Liver (tissue), 3 donors: Measurements from ENCODE around the gene PHYKPL.

ENCODE experiments used
- EGR1 ChIP-seq, 2 donors: IDR thresholded peaks; 2 replicates each; pipeline ENCODE4 v1.6.1; 2016 to 2018; ENCODE audit warnings: antibody characterized with exemption in 2 of 2, low read depth in 2 of 2
- GABPA ChIP-seq, 2 donors: IDR thresholded peaks in 1 of 2; conservative IDR thresholded peaks in 1 of 2; 2 replicates each; pipeline ENCODE4 v1.6.1; 2016; ENCODE audit warnings: antibody characterized with exemption in 2 of 2, mild to moderate bottlenecking in 1 of 2, moderate library complexity in 1 of 2
- JUND ChIP-seq, 2 donors: IDR thresholded peaks; 2 replicates each; pipeline ENCODE4 v1.6.1; 2016; ENCODE audit warnings: antibody characterized with exemption in 2 of 2
- NR2F2 ChIP-seq: IDR thresholded peaks from 2 replicates; pipeline ENCODE4 v1.6.1; 2016; ENCODE audit warnings: antibody characterized with exemption
- RAD21 ChIP-seq, 2 donors: IDR thresholded peaks; 2 replicates each; pipeline ENCODE4 v1.6.1; 2016; ENCODE audit warnings: antibody characterized with exemption in 2 of 2, mild to moderate bottlenecking in 2 of 2
- SP1 ChIP-seq: IDR thresholded peaks from 2 replicates; pipeline ENCODE4 v1.6.1; 2018; ENCODE audit warnings: antibody characterized with exemption, mild to moderate bottlenecking
- TAF1 ChIP-seq: conservative IDR thresholded peaks from 2 replicates; pipeline ENCODE4 v1.6.1; 2016; ENCODE audit warnings: antibody characterized with exemption, mild to moderate bottlenecking
- YY1 ChIP-seq: IDR thresholded peaks from 2 replicates; pipeline ENCODE4 v1.6.1; 2016; ENCODE audit warnings: antibody characterized with exemption, mild to moderate bottlenecking
- TF ChIP-seq, protein P1 (sequence below): IDR thresholded peaks from 2 replicates; pipeline ENCODE4 v1.6.1; 2016; ENCODE audit warnings: antibody characterized with exemption
- TF ChIP-seq, protein P2 (sequence below): fragments of 150-350 bp; IDR thresholded peaks from 2 replicates; pipeline ENCODE4 v1.5.1; 2017; ENCODE audit warnings: improper control_type of control experiment, low read depth, low read length; ENCODE audit not compliant: missing input control
- TF ChIP-seq, protein P3 (sequence below): IDR thresholded peaks from 2 replicates; pipeline ENCODE4 v1.6.1; 2016; ENCODE audit warnings: antibody characterized with exemption
- TF ChIP-seq, protein P4 (sequence below): IDR thresholded peaks from 2 replicates; pipeline ENCODE4 v1.6.1; 2016; ENCODE audit warnings: antibody characterized with exemption
- TF ChIP-seq, protein P5 (sequence below): IDR thresholded peaks from 2 replicates; pipeline ENCODE4 v1.6.1; 2016; ENCODE audit warnings: antibody characterized with exemption, mild to moderate bottlenecking
- donor health status: healthy.
- donor health status: healthy.

DNA sequence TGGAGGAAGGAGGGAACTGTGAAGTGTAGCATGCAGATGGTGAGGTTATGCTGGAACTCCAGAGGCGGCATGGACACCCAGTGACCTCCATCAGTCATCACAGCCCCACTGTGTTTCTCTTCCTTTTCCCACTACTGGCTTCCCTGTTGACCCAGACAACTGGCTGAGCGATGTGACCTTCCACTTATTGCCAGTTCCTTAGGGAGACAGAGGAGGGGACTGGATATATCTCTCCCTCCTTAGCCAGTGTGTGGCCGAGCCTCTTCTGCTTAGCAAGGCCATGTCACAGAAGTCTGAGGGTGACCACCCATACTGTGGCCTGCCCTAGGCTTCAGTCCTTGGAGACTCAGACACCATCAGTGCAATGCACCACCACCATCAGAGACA, 3.0 kb upstream of the PHYKPL start:
- TF ChIP-seq, protein P1, sequence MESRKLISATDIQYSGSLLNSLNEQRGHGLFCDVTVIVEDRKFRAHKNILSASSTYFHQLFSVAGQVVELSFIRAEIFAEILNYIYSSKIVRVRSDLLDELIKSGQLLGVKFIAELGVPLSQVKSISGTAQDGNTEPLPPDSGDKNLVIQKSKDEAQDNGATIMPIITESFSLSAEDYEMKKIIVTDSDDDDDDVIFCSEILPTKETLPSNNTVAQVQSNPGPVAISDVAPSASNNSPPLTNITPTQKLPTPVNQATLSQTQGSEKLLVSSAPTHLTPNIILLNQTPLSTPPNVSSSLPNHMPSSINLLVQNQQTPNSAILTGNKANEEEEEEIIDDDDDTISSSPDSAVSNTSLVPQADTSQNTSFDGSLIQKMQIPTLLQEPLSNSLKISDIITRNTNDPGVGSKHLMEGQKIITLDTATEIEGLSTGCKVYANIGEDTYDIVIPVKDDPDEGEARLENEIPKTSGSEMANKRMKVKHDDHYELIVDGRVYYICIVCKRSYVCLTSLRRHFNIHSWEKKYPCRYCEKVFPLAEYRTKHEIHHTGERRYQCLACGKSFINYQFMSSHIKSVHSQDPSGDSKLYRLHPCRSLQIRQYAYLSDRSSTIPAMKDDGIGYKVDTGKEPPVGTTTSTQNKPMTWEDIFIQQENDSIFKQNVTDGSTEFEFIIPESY, result no peak
- TF ChIP-seq, protein P2, sequence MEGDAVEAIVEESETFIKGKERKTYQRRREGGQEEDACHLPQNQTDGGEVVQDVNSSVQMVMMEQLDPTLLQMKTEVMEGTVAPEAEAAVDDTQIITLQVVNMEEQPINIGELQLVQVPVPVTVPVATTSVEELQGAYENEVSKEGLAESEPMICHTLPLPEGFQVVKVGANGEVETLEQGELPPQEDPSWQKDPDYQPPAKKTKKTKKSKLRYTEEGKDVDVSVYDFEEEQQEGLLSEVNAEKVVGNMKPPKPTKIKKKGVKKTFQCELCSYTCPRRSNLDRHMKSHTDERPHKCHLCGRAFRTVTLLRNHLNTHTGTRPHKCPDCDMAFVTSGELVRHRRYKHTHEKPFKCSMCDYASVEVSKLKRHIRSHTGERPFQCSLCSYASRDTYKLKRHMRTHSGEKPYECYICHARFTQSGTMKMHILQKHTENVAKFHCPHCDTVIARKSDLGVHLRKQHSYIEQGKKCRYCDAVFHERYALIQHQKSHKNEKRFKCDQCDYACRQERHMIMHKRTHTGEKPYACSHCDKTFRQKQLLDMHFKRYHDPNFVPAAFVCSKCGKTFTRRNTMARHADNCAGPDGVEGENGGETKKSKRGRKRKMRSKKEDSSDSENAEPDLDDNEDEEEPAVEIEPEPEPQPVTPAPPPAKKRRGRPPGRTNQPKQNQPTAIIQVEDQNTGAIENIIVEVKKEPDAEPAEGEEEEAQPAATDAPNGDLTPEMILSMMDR, result no peak
- TF ChIP-seq YY1 (no peak), SP1 (no peak), NR2F2 (no peak), GABPA (IDR thresholded peaks at IDR 0.05 in 1 of 2, conservative IDR thresholded peaks at IDR 0.05 in 1 of 2) (no peak), RAD21 (IDR thresholded peaks at IDR 0.05) (no peak), TAF1 (no peak), JUND (IDR thresholded peaks at IDR 0.05) (no peak), EGR1 (IDR thresholded peaks at IDR 0.05; ENCODE audit: low read depth in 2 of 2) (no peak)
- TF ChIP-seq, protein P3, sequence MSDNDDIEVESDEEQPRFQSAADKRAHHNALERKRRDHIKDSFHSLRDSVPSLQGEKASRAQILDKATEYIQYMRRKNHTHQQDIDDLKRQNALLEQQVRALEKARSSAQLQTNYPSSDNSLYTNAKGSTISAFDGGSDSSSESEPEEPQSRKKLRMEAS, result no peak
- TF ChIP-seq, protein P4, sequence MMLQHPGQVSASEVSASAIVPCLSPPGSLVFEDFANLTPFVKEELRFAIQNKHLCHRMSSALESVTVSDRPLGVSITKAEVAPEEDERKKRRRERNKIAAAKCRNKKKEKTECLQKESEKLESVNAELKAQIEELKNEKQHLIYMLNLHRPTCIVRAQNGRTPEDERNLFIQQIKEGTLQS, result no peak
- TF ChIP-seq, protein P5, sequence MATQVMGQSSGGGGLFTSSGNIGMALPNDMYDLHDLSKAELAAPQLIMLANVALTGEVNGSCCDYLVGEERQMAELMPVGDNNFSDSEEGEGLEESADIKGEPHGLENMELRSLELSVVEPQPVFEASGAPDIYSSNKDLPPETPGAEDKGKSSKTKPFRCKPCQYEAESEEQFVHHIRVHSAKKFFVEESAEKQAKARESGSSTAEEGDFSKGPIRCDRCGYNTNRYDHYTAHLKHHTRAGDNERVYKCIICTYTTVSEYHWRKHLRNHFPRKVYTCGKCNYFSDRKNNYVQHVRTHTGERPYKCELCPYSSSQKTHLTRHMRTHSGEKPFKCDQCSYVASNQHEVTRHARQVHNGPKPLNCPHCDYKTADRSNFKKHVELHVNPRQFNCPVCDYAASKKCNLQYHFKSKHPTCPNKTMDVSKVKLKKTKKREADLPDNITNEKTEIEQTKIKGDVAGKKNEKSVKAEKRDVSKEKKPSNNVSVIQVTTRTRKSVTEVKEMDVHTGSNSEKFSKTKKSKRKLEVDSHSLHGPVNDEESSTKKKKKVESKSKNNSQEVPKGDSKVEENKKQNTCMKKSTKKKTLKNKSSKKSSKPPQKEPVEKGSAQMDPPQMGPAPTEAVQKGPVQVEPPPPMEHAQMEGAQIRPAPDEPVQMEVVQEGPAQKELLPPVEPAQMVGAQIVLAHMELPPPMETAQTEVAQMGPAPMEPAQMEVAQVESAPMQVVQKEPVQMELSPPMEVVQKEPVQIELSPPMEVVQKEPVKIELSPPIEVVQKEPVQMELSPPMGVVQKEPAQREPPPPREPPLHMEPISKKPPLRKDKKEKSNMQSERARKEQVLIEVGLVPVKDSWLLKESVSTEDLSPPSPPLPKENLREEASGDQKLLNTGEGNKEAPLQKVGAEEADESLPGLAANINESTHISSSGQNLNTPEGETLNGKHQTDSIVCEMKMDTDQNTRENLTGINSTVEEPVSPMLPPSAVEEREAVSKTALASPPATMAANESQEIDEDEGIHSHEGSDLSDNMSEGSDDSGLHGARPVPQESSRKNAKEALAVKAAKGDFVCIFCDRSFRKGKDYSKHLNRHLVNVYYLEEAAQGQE, result no peak
